Cardiac fibroblast (primary cell): Measurements from ENCODE around the gene TMEM94.
"Not testable (repeated sequence)": the region's sequence is repeated elsewhere in the genome, so short reads cannot be mapped to it uniquely, and the experiment has no call there.

Experiments used
- DNase-seq, 2 donors: peaks; one replicate each; pipeline versions ENCODE4 v3.0.0 to v3.0.0-alpha.2; 2010; ENCODE audit warnings: low read depth in 2 of 2
- H3K4me3 ChIP-seq, 2 donors: replicated peaks in 1 of 2; 1 replicate in 1 of 2; 2 replicates in 1 of 2; pipeline ENCODE4 v1.5.1; 2011; ENCODE audit warnings: low read depth in 2 of 2, low read length in 2 of 2, mild to moderate bottlenecking in 2 of 2, moderate library complexity in 1 of 2
- CTCF ChIP-seq: IDR thresholded peaks from one replicate; pipeline ENCODE4 v1.5.1; 2011; ENCODE audit warnings: low read depth, mild to moderate bottlenecking, low read length, inconsistent platforms

Gene TMEM94

GRCh38 chr17:75447951-75448856 is 8.2 kb upstream of the TMEM94 start:
- DNase-seq, result peak in 1 of 2 donors; percentile 32

GRCh38 chr17:75450270-75450669 is 6.2 kb upstream of the TMEM94 start:
- no peak for TF ChIP-seq CTCF
- H3K4me3 ChIP-seq, result no peak overlapping the region
- DNase-seq, result no peak

More at GRCh38 chr17:75447951-75448856, 8.2 kb upstream of the TMEM94 start:
- no peak for TF ChIP-seq CTCF
- no peak overlapping the region for H3K4me3 ChIP-seq

- H3K4me3 ChIP-seq, result no peak overlapping the region
- no peak for TF ChIP-seq CTCF
- DNase-seq, result no peak
Observed at GRCh38 chr17:75454193-75454592, 2.2 kb upstream of the TMEM94 start.

- H3K4me3 ChIP-seq, DNase-seq: not testable (repeated sequence)
Observed at GRCh38 chr17:75454672-75455071, 1.8 kb upstream of the TMEM94 start.

GRCh38 chr17:75456039-75456416 is 407 bp upstream of the TMEM94 start:
- DNase-seq, result no peak
- no peak for TF ChIP-seq CTCF
- H3K4me3 ChIP-seq, result peak overlapping the region; percentile 34 to 98

GRCh38 chr17:75457047-75457654 is 716 bp downstream of the TMEM94 start:
- DNase-seq, result peak; percentile 40 to 54
- H3K4me3 ChIP-seq, result peak overlapping the region; percentile 76 to 98
- TF ChIP-seq CTCF, result no peak

GRCh38 chr17:75459246-75459589 is 2.8 kb downstream of the TMEM94 start:
- no peak for TF ChIP-seq CTCF
- H3K4me3 ChIP-seq, result no peak overlapping the region
- DNase-seq, result no peak
